Esophagus squamous epithelium (tissue), 4 donors: ENCODE measurements around the gene POU3F4.

ENCODE experiments used
- POLR2A ChIP-seq, 4 donors: fragments of 450-650 bp; IDR thresholded peaks; one replicate each; pipeline ENCODE4 v1.6.1; 2017; ENCODE audit warnings: antibody characterized with exemption in 4 of 4, mild to moderate bottlenecking in 4 of 4, moderate library complexity in 3 of 4
- TF ChIP-seq, protein P1 (sequence below), 6 experiments: fragments of 450-650 bp in 4 of 6; fragments of 200-600 bp in 2 of 6; sonication (generic) in 2 of 6; IDR thresholded peaks; one replicate each; pipeline ENCODE4 v1.5.1; 2016 to 2019; ENCODE audit warnings: antibody characterized with exemption in 6 of 6, mild to moderate bottlenecking in 4 of 6, moderate library complexity in 4 of 6

DNA sequence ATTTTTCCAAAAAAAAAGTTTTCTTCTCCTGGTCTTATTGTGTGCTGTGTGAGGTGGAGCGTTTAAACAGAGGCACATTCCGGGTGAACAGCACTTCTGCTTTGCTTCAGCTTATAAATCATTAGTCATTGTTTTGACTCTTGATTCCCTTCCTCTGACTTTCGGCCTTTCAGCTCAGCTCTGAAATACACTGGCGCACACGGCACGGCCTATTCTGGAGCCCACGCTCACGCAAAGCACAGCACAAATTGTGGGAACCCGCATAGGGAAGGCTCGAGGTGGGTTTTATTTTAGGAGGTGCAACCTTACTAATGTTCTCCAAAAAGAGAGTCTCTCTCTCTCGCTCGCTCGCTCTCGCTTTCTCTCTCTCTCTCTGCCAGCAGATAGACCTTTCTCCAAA, 4.0 kb downstream of the POU3F4 start:
- TF ChIP-seq POLR2A (IDR thresholded peaks at IDR 0.05): no peak
- TF ChIP-seq, protein P1, sequence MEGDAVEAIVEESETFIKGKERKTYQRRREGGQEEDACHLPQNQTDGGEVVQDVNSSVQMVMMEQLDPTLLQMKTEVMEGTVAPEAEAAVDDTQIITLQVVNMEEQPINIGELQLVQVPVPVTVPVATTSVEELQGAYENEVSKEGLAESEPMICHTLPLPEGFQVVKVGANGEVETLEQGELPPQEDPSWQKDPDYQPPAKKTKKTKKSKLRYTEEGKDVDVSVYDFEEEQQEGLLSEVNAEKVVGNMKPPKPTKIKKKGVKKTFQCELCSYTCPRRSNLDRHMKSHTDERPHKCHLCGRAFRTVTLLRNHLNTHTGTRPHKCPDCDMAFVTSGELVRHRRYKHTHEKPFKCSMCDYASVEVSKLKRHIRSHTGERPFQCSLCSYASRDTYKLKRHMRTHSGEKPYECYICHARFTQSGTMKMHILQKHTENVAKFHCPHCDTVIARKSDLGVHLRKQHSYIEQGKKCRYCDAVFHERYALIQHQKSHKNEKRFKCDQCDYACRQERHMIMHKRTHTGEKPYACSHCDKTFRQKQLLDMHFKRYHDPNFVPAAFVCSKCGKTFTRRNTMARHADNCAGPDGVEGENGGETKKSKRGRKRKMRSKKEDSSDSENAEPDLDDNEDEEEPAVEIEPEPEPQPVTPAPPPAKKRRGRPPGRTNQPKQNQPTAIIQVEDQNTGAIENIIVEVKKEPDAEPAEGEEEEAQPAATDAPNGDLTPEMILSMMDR (IDR thresholded peaks at IDR 0.05): no peak
